Epithelial cell of esophagus (primary cell): ENCODE data around the gene C9orf40.

ENCODE experiments used
- DNase-seq: peaks from one replicate; pipeline ENCODE4 v3.0.0; 2010; ENCODE audit warnings: low read depth
- H3K4me3 ChIP-seq: 2 replicates; pipeline ENCODE4 v1.5.1; 2011; ENCODE audit warnings: mild to moderate bottlenecking, low read length, control low read depth
- TF ChIP-seq, protein P1 (sequence below): IDR thresholded peaks from 2 replicates; pipeline ENCODE4 v1.5.1; 2011; ENCODE audit warnings: low read depth, mild to moderate bottlenecking, low read length, control low read depth, inconsistent platforms; ENCODE audit not compliant: insufficient read depth; ENCODE audit errors: missing control alignments

C9orf40 gene, protein sequence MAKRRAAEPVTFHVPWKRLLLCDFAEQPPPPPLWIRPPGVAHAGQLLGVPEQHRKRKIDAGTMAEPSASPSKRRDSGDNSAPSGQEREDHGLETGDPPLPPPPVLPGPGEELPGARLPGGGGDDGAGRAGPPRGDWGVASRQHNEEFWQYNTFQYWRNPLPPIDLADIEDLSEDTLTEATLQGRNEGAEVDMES

DNA sequence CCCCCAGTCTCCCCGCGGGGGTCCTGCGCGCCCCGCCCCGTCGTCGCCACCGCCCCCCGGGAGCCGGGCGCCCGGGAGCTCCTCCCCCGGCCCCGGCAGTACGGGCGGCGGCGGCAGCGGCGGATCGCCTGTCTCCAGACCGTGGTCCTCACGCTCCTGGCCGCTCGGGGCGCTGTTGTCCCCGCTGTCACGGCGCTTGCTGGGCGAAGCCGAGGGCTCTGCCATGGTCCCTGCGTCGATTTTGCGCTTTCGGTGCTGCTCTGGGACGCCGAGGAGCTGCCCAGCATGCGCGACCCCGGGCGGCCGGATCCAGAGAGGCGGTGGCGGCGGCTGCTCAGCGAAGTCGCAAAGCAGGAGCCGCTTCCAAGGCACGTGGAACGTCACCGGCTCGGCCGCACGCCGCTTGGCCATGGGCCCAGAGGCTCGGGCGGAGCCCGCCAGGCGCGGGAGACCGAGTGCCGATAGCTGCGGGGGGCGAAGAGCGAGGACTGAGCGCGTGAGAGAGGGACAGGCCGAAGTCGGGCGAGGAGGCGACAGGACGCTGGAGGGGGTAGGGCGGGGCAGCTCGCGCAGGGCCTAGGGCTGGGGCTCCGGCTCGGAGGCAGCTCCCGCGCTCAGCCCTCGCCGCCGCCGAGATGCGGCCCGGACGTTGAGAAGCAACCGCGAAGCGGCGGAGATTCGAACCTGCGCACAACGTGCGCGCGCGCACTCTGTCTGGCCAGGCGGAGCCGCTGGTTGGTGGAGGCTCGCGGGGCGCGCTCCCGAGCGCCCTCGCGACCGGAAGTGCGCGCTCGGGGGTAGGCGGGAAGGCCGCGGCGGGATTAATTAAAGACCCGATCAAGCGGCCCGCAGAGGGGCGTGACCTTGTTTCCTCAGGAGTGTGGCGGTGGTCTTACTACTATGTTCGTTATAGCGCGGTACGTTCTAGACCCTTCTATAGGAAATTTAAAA is at the start of gene C9orf40:
TSS of gene C9orf40 (minus strand) at position 712 of the 951 bp plus-strand sequence. CDS start at position 411, 301 bp downstream.
- TF ChIP-seq, protein P1, sequence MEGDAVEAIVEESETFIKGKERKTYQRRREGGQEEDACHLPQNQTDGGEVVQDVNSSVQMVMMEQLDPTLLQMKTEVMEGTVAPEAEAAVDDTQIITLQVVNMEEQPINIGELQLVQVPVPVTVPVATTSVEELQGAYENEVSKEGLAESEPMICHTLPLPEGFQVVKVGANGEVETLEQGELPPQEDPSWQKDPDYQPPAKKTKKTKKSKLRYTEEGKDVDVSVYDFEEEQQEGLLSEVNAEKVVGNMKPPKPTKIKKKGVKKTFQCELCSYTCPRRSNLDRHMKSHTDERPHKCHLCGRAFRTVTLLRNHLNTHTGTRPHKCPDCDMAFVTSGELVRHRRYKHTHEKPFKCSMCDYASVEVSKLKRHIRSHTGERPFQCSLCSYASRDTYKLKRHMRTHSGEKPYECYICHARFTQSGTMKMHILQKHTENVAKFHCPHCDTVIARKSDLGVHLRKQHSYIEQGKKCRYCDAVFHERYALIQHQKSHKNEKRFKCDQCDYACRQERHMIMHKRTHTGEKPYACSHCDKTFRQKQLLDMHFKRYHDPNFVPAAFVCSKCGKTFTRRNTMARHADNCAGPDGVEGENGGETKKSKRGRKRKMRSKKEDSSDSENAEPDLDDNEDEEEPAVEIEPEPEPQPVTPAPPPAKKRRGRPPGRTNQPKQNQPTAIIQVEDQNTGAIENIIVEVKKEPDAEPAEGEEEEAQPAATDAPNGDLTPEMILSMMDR = peak; percentile 71
- peak; percentile 89 for DNase-seq
- H3K4me3 ChIP-seq = peak within 1 kb of the TSS; percentile 80

DNA sequence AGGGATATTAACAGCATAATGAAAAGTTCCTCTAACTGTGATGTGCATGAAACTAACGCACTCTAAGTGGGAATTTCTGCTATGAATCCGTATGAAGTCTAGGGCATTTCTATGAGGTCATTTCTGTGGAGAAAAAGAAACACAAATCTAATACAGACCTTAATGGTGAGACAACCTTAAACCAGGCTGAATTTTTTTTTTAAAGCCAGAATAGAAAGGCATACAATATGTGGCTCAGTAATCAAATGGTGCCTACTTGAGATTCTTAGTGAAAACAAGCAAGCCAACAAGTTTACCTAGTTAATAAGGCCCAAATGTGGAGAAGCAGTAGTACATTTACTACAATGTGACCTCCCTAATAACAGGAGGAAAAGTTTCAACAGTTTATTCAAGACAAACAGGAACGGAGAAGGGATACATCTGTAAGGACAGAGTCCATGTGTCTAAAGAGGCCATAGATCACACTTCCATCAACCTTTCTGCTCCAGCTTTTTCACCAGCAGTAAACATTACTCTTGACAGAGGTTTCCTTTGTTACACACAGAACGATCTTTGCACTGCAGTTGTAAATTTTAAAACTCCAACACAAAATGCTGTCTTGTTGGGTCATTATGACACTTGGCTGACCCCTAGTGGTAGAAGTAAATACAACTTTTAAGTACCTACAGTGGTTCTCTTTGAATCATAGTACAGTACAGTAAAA is 49.2 kb upstream of the C9orf40 start:
- peak; percentile 89 for DNase-seq
- TF ChIP-seq, protein P1 = peak; percentile 66
- H3K4me3 ChIP-seq = no peak overlapping the region

DNA sequence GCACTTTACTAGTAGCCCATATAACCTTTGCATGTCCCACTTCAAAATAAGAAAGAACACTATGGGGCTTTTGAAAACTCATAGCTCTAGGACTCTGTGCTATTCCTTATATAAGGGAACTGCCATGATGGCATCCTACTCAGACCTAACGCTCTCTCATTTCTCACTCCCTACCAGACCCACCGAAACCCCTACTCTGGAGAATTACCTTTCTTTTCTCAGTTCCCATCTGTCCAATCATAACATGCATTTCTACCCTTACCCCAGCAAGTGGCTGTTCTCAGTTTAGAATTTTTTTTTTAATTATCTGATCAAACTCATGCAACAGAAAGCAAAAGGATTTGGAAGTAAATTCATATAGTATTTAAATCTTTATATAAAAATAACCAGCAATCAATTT is 48.1 kb upstream of the C9orf40 start:
- H3K4me3 ChIP-seq = no peak overlapping the region
- no peak for DNase-seq
- TF ChIP-seq, protein P1 = no peak

DNA sequence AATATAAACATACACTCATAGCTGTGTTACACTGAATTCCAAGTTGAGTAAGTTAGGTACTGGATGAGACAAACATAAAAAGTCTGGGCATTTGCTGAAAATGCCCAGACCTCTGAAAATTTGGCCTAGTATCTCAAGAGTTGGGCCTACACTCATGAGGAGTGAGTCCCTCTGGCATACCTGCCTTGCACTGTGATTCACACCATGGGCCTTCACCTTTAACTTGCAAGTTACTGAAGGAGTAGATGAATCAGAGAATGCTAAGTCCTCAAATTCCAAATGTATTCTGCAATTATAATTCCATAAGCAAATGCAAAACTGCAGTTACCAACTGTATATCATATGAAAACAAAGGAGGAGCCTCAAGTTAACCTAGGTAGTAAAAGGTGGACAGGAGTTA is 32.3 kb upstream of the C9orf40 start:
- peak; percentile 68 for DNase-seq
- TF ChIP-seq, protein P1 = no peak
- no peak overlapping the region for H3K4me3 ChIP-seq

DNA sequence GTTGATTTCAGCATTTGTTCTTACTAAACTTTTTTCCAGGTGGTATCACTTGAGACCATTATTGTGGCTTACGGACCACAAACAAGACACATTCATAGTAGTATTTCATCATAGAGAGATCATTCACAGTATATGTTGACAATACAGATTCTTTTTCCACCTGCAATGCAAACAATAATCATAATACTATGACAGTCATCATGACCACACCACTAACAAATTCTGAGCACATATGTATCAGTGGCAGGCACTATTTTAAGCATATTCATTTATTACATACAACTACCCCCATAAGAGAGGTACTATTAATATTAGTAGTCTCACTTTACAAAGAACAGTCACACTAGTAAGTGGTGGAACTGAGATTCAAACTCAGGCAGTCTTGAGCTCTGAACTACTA is 31.0 kb upstream of the C9orf40 start:
- DNase-seq = no peak
- H3K4me3 ChIP-seq = no peak overlapping the region
- TF ChIP-seq, protein P1 = no peak

DNA sequence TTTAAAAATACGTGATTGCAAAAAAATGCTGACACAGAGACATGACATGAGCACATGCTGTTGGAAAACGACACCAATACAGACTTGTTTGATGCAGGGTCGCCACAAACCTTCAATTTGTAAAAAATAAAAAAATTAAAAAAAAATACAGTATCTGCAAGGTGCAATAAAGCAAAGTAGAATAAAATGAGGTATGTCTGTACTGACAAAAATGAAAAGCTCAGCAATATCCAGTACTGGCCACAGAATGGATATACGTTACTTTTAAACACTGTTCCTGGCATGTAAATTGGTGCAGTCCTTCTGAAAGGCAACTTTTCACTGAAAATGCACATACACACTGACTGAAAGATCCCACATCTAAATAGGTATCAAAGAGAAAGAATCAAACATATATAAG is 27.1 kb upstream of the C9orf40 start:
- DNase-seq = no peak

More for the DNA sequence above, 27.1 kb upstream of the C9orf40 start:
- TF ChIP-seq, protein P1 = no peak
- H3K4me3 ChIP-seq = no peak overlapping the region
